ENCODE results near the gene SH3TC1. TPM values are rescaled to one million over a fixed set of nuclear protein-coding genes. Genes with fewer than 3 reads are reported as not detected.

SH3TC1 gene
- total RNA-seq, 2 experiments from 2014 or later: 16.2 to 17.5 TPM

GRCh38 chr4:8204576-8205227 is 5.6 kb downstream of the SH3TC1 start:
- H3K4me1 Mint-ChIP-seq (ENCODE audit: low read depth): peaks cover 46% of the 10 kb centered on the region
- H3K27ac Mint-ChIP-seq: no peak overlapping the region
- TF ChIP-seq CTCF (IDR thresholded peaks at IDR 0.05): no peak
- ATAC-seq: no peak
- ChIA-PET POLR2A (no interaction called here), CTCF (no interaction called here)
- H3K9me3 Mint-ChIP-seq: no peaks in the 10 kb centered on the region
- H3K27me3 Mint-ChIP-seq: no peaks in the 10 kb centered on the region
- no peak for DNase-seq
- H3K4me3 Mint-ChIP-seq: no peak overlapping the region
- intact Hi-C loops (cut with micrococcal nuclease): no loop called here
- H3K36me3 Mint-ChIP-seq (ENCODE audit: low read depth): no peaks in the 10 kb centered on the region

DNA sequence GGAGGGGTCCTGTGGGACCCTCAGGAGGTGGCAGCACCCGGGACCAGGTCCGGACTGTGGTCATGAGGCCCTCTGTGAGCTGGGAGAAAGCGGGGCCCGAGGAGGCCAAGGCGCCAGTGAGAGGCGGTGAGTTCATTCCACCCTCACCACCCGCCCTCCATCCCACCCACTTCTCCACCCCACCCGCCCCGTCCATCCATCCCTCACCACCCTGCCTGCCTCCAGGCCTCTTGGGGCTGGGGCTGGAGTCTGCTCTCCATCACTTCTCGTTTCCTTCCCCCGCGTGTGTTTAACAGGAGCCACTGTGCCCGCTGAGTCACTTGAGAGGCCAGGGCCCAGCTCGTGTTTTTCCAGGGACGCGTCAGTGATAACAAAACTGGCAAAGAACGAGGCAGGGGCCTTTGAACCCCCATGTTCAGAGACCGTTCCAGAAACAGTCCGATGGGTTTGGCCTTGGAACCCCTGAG is 6.2 kb downstream of the SH3TC1 start:
- TF ChIP-seq CTCF (IDR thresholded peaks at IDR 0.05): no peak
- Mint-ChIP-seq H3K4me3 (no peak overlapping the region), H3K36me3 (ENCODE audit: low read depth) (no peaks in the 10 kb centered on the region), H3K9me3 (no peaks in the 10 kb centered on the region), H3K27ac (no peak overlapping the region), H3K4me1 (ENCODE audit: low read depth) (peaks cover 41% of the 10 kb centered on the region), H3K27me3 (no peaks in the 10 kb centered on the region)
- ChIA-PET CTCF (no interaction called here), POLR2A (no interaction called here)
- DNase-seq: no peak
- ATAC-seq: no peak
- intact Hi-C loops (cut with micrococcal nuclease): no loop called here

DNA sequence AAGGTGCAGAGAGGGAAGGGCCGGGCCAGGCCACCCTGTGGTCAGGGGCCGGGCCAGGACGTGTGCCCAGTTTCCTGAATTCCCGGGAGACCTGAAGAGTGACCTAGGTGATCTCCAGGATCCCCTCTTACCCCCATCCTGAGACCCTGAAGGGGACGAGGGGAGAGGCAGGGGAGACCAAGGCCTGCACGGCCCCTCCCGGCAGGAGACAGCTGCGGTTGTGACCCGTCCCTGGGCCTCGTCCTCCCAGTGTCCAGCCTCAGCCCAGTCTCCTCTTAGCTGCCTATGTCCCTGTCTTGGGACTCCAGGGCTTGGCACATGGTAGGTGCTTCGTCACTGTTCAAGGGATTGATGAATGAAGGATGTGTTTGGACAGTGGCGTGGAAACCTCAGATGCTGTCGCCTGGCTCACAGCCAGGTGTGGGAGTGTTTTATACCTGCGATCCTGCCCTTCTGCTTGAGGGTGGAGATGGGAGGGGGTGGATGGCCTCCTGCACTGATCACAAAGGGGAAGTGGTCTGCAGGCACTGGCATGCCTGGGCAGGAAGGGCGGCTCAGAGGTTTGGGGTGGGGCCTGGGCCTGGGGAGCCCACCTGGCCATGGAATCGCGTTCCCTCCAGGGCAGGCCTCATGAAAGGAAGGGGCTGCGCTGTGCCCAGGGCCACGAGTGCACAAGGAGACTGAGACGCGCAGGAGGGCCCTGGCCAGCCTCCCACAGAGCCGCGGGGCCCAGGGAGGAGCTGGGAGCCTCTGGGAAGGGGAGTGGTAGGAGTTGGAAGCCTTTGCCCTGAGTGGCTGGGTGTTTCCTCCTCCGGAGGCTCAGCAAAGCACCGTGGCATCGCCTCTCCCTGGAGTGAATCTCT is 6.9 kb downstream of the SH3TC1 start:
- DNase-seq (peak; percentile 23), ATAC-seq (no peak)
- Mint-ChIP-seq H3K27me3 (no peaks in the 10 kb centered on the region), H3K9me3 (no peaks in the 10 kb centered on the region), H3K4me1 (ENCODE audit: low read depth) (peaks cover 35% of the 10 kb centered on the region), H3K36me3 (ENCODE audit: low read depth) (no peaks in the 10 kb centered on the region), H3K4me3 (no peak overlapping the region), H3K27ac (no peak overlapping the region)
- POLR2A ChIA-PET: interaction anchor here (0.8 kb wide), 1 partner anchor 12 kb away, joined by 3 read pairs; no protein-coding TSS in a partner anchor
- no peak for TF ChIP-seq CTCF (IDR thresholded peaks at IDR 0.05)
- CTCF ChIA-PET: no interaction called here
- intact Hi-C loops (cut with micrococcal nuclease): no loop called here

DNA sequence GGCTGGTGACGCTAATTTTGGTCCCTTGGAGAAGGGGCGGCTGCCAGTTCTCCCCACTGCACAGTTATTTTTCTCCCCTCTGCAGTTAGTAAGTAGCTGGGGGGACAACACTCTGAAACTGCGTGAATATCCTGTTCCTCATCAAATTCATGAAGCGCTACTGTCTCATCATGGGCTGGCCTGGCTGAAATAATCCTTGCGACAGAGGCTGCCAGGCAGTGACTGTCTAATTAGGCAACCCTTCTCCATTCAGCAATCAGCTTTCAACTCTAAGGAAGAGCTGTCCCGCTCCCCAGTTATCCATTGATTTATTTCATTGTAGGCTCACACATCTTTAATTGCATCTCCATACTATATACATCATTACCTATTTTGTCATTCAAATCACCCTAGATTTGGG is 8.2 kb downstream of the SH3TC1 start:
- no peak for DNase-seq
- no peaks in the 10 kb centered on the region for H3K9me3 Mint-ChIP-seq
- no peaks in the 10 kb centered on the region for H3K36me3 Mint-ChIP-seq (ENCODE audit: low read depth)
- intact Hi-C loops (cut with micrococcal nuclease): no loop called here
- ChIA-PET POLR2A (interaction anchor here (1.2 kb wide), 1 partner anchor 14 kb away, joined by 5 read pairs; no protein-coding TSS in a partner anchor), CTCF (no interaction called here)
- TF ChIP-seq CTCF (IDR thresholded peaks at IDR 0.05): no peak
- no peak overlapping the region for H3K27ac Mint-ChIP-seq
- H3K27me3 Mint-ChIP-seq: no peaks in the 10 kb centered on the region
- H3K4me1 Mint-ChIP-seq (ENCODE audit: low read depth): peaks cover 21% of the 10 kb centered on the region
- no peak for ATAC-seq
- no peak overlapping the region for H3K4me3 Mint-ChIP-seq

- CTCF ChIA-PET: no interaction called here
Measured at GRCh38 chr4:8208565-8208964, 9.5 kb downstream of the SH3TC1 start.

More at GRCh38 chr4:8208565-8208964, 9.5 kb downstream of the SH3TC1 start:
- POLR2A ChIA-PET: no interaction called here
- ATAC-seq (no peak), DNase-seq (no peak)
- Mint-ChIP-seq H3K4me3 (no peak overlapping the region), H3K36me3 (ENCODE audit: low read depth) (no peaks in the 10 kb centered on the region), H3K9me3 (no peaks in the 10 kb centered on the region), H3K27ac (no peak overlapping the region), H3K27me3 (no peaks in the 10 kb centered on the region), H3K4me1 (ENCODE audit: low read depth) (peaks cover 9% of the 10 kb centered on the region)
- TF ChIP-seq CTCF (IDR thresholded peaks at IDR 0.05): no peak
- intact Hi-C loops (cut with micrococcal nuclease): no loop called here
